ENCODE results near the gene TSPYL2.

Gene TSPYL2

GRCh38 chrX:53084043-53084570, 1.9 kb downstream of the TSPYL2 start:
- Histone ChIP-seq H3K9me3 (ENCODE audit: control insufficient read depth, insufficient read depth, low read length) (no peaks in the 10 kb centered on the region), H3K9ac (ENCODE audit: low read depth, low read length) (no peak overlapping the region), H3K27me3 (ENCODE audit: control insufficient read depth, insufficient read depth, low read length) (peaks cover 4% of the 10 kb centered on the region), H3K36me3 (ENCODE audit: control insufficient read depth, insufficient read depth, low read length) (peaks cover 18% of the 10 kb centered on the region), H3K4me3 (ENCODE audit: low read depth, low read length) (no peak overlapping the region), H3K4me1 (ENCODE audit: control insufficient read depth, insufficient read depth, low read length) (peaks cover 2% of the 10 kb centered on the region)

- Histone ChIP-seq H3K27me3 (ENCODE audit: control insufficient read depth, insufficient read depth, low read length) (peaks cover 3% of the 10 kb centered on the region), H3K4me1 (ENCODE audit: control insufficient read depth, insufficient read depth, low read length) (peaks cover 2% of the 10 kb centered on the region), H3K36me3 (ENCODE audit: control insufficient read depth, insufficient read depth, low read length) (peaks cover 18% of the 10 kb centered on the region), H3K9me3 (ENCODE audit: control insufficient read depth, insufficient read depth, low read length) (no peaks in the 10 kb centered on the region), H3K4me3 (ENCODE audit: low read depth, low read length) (no peak overlapping the region), H3K9ac (ENCODE audit: low read depth, low read length) (no peak overlapping the region)
These were observed 2.7 kb downstream of the TSPYL2 start for GRCh38 chrX:53084863-53085262.

GRCh38 chrX:53085661-53086229, 3.6 kb downstream of the TSPYL2 start:
- Histone ChIP-seq H3K9me3 (ENCODE audit: control insufficient read depth, insufficient read depth, low read length) (no peaks in the 10 kb centered on the region), H3K36me3 (ENCODE audit: control insufficient read depth, insufficient read depth, low read length) (peaks cover 18% of the 10 kb centered on the region), H3K27me3 (ENCODE audit: control insufficient read depth, insufficient read depth, low read length) (no peaks in the 10 kb centered on the region), H3K4me1 (ENCODE audit: control insufficient read depth, insufficient read depth, low read length) (peaks cover under 1% of the 10 kb centered on the region), H3K9ac (ENCODE audit: low read depth, low read length) (no peak overlapping the region), H3K4me3 (ENCODE audit: low read depth, low read length) (no peak overlapping the region)

GRCh38 chrX:53086464-53086863, 4.3 kb downstream of the TSPYL2 start:
- Histone ChIP-seq H3K4me1 (ENCODE audit: control insufficient read depth, insufficient read depth, low read length) (no peaks in the 10 kb centered on the region), H3K27me3 (ENCODE audit: control insufficient read depth, insufficient read depth, low read length) (no peaks in the 10 kb centered on the region), H3K9me3 (ENCODE audit: control insufficient read depth, insufficient read depth, low read length) (no peaks in the 10 kb centered on the region), H3K36me3 (ENCODE audit: control insufficient read depth, insufficient read depth, low read length) (peaks cover 18% of the 10 kb centered on the region), H3K4me3 (ENCODE audit: low read depth, low read length) (no peak overlapping the region), H3K9ac (ENCODE audit: low read depth, low read length) (no peak overlapping the region)

- H3K27me3 ChIP-seq (ENCODE audit: control insufficient read depth, insufficient read depth, low read length): no peaks in the 10 kb centered on the region
- H3K36me3 ChIP-seq (ENCODE audit: control insufficient read depth, insufficient read depth, low read length): peaks cover 18% of the 10 kb centered on the region
- H3K4me1 ChIP-seq (ENCODE audit: control insufficient read depth, insufficient read depth, low read length): no peaks in the 10 kb centered on the region
- no peaks in the 10 kb centered on the region for H3K9me3 ChIP-seq (ENCODE audit: control insufficient read depth, insufficient read depth, low read length)
- no peak overlapping the region for H3K4me3 ChIP-seq (ENCODE audit: low read depth, low read length)
- H3K9ac ChIP-seq (ENCODE audit: low read depth, low read length): no peak overlapping the region
These were observed 5.2 kb downstream of the TSPYL2 start for GRCh38 chrX:53087388-53087831.

- Histone ChIP-seq H3K4me1 (ENCODE audit: control insufficient read depth, insufficient read depth, low read length) (no peaks in the 10 kb centered on the region), H3K27me3 (ENCODE audit: control insufficient read depth, insufficient read depth, low read length) (no peaks in the 10 kb centered on the region), H3K36me3 (ENCODE audit: control insufficient read depth, insufficient read depth, low read length) (peaks cover 18% of the 10 kb centered on the region), H3K4me3 (ENCODE audit: low read depth, low read length) (peak overlapping the region; percentile 58), H3K9me3 (ENCODE audit: control insufficient read depth, insufficient read depth, low read length) (no peaks in the 10 kb centered on the region), H3K9ac (ENCODE audit: low read depth, low read length) (no peak overlapping the region)
These were observed 6.2 kb downstream of the TSPYL2 start for GRCh38 chrX:53088136-53088974.

- H3K9ac ChIP-seq (ENCODE audit: low read depth, low read length): no peak overlapping the region
- no peaks in the 10 kb centered on the region for H3K27me3 ChIP-seq (ENCODE audit: control insufficient read depth, insufficient read depth, low read length)
- peak overlapping the region; percentile 58 for H3K4me3 ChIP-seq (ENCODE audit: low read depth, low read length)
- H3K36me3 ChIP-seq (ENCODE audit: control insufficient read depth, insufficient read depth, low read length): peaks cover 16% of the 10 kb centered on the region
- H3K4me1 ChIP-seq (ENCODE audit: control insufficient read depth, insufficient read depth, low read length): no peaks in the 10 kb centered on the region
- no peaks in the 10 kb centered on the region for H3K9me3 ChIP-seq (ENCODE audit: control insufficient read depth, insufficient read depth, low read length)
These were observed 7.2 kb downstream of the TSPYL2 start for GRCh38 chrX:53089224-53089842.

- no peak overlapping the region for H3K9ac ChIP-seq (ENCODE audit: low read depth, low read length)
- no peaks in the 10 kb centered on the region for H3K27me3 ChIP-seq (ENCODE audit: control insufficient read depth, insufficient read depth, low read length)
- H3K4me3 ChIP-seq (ENCODE audit: low read depth, low read length): no peak overlapping the region
- no peaks in the 10 kb centered on the region for H3K4me1 ChIP-seq (ENCODE audit: control insufficient read depth, insufficient read depth, low read length)
- peaks cover 11% of the 10 kb centered on the region for H3K36me3 ChIP-seq (ENCODE audit: control insufficient read depth, insufficient read depth, low read length)
- H3K9me3 ChIP-seq (ENCODE audit: control insufficient read depth, insufficient read depth, low read length): no peaks in the 10 kb centered on the region
These were observed 7.8 kb downstream of the TSPYL2 start for GRCh38 chrX:53089925-53090324.

GRCh38 chrX:53091354-53091753, 9.2 kb downstream of the TSPYL2 start:
- Histone ChIP-seq H3K36me3 (ENCODE audit: control insufficient read depth, insufficient read depth, low read length) (no peaks in the 10 kb centered on the region), H3K27me3 (ENCODE audit: control insufficient read depth, insufficient read depth, low read length) (no peaks in the 10 kb centered on the region), H3K4me3 (ENCODE audit: low read depth, low read length) (no peak overlapping the region), H3K4me1 (ENCODE audit: control insufficient read depth, insufficient read depth, low read length) (no peaks in the 10 kb centered on the region), H3K9me3 (ENCODE audit: control insufficient read depth, insufficient read depth, low read length) (no peaks in the 10 kb centered on the region), H3K9ac (ENCODE audit: low read depth, low read length) (no peak overlapping the region)

GRCh38 chrX:53093177-53093655, 11.0 kb downstream of the TSPYL2 start:
- Histone ChIP-seq H3K4me1 (ENCODE audit: control insufficient read depth, insufficient read depth, low read length) (no peaks in the 10 kb centered on the region), H3K9ac (ENCODE audit: low read depth, low read length) (no peak overlapping the region), H3K9me3 (ENCODE audit: control insufficient read depth, insufficient read depth, low read length) (no peaks in the 10 kb centered on the region), H3K4me3 (ENCODE audit: low read depth, low read length) (peak overlapping the region; percentile 48), H3K36me3 (ENCODE audit: control insufficient read depth, insufficient read depth, low read length) (no peaks in the 10 kb centered on the region), H3K27me3 (ENCODE audit: control insufficient read depth, insufficient read depth, low read length) (no peaks in the 10 kb centered on the region)

GRCh38 chrX:53093748-53094581, 11.8 kb downstream of the TSPYL2 start, which contains the start of gene KANTR:
KANTR (plus strand) TSS chrX:53094142; CDS start chrX:53124273, 30,131 bp downstream.
- Histone ChIP-seq H3K9me3 (ENCODE audit: control insufficient read depth, insufficient read depth, low read length) (no peaks in the 10 kb centered on the region), H3K27me3 (ENCODE audit: control insufficient read depth, insufficient read depth, low read length) (no peaks in the 10 kb centered on the region), H3K4me3 (ENCODE audit: low read depth, low read length) (peak within 1 kb of the TSS; percentile 78), H3K9ac (ENCODE audit: low read depth, low read length) (no peak within 1 kb of the TSS), H3K4me1 (ENCODE audit: control insufficient read depth, insufficient read depth, low read length) (no peaks in the 10 kb centered on the region), H3K36me3 (ENCODE audit: control insufficient read depth, insufficient read depth, low read length) (no peaks in the 10 kb centered on the region)

Data from iPS-15b (cell line).